NCI-H2081 treated with DMSO at 0.1 percent for 48 hours (cell line): ENCODE measurements around the gene KRT80.

ENCODE experiments used
- DNase-seq: peaks from one replicate; lab custom pipeline; 2025; lab: John Stamatoyannopoulos, UW

The KRT80 gene

DNA sequence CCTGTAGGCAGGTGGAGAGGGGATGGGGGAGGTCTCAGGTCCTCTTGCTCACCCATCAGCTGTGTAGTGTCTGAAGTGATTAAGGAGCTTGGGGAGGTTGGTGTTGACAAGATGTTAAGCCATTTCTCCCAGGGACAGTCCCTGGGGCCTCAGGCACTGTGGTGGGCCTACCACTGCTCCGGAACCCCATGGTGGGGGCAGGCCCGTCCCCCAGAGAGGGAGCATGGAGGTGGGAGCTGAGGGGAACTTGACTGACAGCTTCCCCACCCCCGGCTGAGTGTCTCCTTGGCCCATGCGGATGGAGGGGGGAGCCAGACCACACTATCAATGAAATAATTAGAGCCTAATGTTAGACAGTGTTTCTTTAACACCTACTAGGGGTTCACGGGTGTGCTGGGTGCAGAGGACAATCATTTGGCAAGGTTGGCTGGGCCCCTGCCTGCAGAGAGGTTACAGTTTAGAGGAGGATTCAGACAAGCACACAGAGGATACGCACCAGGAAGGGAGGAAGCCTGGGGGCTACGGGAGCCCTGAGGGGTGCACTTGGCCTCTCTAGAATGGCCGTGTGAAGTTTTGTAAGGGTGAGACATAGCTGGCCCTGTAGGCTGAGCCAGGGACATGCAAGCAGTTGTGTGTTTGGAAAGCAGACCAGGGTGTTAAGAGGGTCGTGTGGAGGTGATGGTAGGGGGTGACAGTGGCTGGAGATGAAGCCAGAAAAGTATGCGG is 19.3 kb upstream of the KRT80 start:
- no peak for DNase-seq

DNA sequence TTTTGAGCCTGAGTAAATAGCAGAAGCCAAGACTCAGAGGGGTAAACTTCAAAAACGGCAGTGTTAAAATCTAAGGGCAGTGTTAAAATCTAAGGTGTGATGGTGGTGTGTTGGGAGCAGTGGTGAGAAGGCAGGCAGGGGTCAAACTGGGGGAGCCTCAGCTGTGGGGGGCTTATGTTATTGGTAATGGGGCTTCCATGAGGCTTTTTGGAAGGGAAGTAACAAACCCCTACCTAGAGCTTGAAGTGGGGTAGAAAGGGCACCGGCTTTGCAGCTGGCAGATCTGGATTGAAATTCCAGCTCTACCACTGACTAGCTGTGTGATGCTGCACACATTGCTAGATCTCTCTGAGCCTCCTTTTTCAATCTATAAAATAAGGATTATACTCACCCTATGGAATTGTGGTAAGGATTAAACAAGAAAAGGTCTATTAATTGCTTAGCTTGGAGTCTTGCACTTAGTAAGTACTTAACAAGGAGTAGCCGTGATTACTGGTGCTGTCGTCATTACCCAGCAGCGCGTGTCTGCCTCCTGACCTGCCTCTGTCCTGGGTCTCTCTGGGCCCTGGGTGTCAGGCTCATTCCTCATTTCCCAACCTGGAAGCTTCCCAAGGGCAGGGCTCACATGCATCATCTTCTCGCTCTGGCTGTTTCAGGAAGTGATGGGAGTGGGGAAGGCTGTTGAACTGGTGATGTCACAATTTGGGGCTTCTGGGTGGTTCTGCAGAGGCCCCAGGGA is 18.5 kb upstream of the KRT80 start:
- DNase-seq: no peak

DNA sequence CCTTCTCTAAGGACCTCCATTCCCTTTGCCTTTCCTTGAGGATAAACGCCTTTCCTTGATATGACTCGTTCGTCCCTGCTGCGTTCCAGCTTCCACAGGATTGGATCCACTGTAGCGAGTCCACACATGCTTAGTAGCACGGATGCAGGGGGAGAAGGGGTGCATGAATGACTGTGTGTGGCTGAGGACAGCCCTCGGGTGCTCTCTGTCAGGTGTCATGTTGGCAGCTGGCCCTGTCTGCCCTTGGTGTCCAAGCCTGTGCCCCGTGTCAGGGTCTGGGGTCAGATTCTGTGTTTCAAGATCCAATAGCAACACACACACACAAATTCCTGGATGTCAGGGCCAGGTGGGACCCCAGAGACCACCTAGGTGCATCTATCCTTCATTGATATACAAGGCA is 17.5 kb upstream of the KRT80 start:
- no peak for DNase-seq

- DNase-seq: no peak
Observed at GRCh38 chr12:52208424-52209165, 16.8 kb upstream of the KRT80 start.

DNA sequence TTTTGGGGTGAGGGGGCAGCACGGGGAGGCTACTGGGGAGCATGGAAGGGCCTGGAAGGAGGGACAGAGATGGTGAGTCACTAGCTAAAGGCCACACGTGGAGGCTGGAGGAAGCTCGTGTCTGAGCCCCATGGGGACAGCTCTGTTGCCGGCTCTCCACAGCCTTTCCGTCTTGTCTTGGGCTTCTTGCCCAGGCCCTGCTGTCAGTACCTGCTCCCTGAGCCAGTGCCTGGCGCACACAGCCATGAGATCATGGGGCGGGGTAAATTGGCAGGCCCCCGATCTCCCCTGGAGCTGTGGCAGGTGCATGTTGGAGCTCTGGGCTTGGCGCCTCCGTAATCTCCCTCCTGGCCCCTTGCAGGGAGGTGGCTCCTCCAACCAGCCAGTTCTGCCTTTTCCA is 16.1 kb upstream of the KRT80 start:
- peak; percentile 91 for DNase-seq

- no peak for DNase-seq
Observed at GRCh38 chr12:52207106-52207505, 15.3 kb upstream of the KRT80 start.

DNA sequence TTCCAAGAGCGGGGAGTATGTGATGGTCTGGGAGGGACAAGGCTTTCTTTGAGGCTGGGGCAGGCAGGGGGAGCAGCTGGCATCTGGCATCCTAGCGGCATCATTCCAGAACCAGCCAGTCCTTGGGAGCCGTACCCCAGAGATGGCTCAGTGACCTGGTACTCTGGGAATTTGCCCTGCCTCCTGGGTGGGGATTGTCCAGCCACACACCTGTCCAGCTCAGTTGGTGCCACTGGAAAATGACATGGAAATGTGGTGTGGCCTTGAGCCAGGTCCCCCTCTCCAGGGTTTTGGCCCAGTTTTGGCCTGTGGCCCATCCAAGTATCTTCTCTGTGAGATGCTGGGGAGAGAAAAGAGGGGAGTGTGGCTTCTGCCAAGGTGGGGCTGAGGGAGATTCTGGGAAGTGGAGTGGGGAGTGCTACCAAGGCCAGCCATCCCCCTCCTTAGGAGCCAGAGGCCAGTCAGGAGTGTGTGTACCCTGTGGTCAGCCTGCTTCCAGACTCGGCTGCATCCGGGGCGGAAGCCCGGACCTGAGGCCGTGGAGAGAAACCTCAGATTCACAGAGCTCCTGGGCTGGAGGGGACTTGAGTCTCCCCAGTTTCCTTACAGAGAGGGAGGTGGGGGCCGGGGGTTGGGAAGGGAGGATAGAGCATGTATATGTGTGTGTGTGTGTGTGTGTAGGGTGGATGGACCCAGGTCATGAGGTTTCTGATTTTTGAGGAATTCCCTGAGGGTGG is 14.7 kb upstream of the KRT80 start:
- no peak for DNase-seq

DNA sequence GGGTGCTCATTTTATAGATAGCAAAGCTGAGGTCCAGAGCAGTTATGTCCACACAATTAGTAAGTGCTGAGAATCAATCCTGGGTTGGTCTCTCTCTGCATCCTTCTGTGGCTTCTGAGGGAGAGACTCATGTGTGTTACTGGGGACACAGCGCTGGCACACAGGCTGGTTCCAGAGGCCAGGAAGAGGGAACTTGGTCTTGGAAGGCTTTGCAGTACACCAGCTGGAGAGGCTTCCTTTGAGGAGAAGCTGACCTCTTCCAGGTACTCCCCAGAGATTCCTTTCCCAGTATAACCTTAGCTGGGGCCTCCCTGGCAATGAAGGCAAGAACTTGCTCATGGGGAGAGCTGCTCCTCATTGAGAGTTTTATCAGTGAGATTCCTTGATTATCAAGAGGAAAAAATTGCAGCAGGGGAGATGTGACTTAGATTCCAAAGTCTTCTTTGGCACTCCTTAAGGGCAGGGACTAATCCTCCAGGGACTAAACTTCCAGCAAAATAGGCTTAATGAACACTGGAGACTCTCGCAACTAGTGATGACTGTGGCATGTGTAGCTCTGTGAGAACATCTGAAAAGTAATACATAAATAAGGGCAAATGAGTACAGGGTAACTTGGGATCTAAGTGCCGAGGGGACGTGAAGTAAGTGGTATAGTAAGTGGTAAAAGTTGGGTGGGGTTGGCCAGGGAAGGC is 13.9 kb upstream of the KRT80 start:
- no peak for DNase-seq

- no peak for DNase-seq
Observed at GRCh38 chr12:52204931-52205505, 13.2 kb upstream of the KRT80 start.

DNA sequence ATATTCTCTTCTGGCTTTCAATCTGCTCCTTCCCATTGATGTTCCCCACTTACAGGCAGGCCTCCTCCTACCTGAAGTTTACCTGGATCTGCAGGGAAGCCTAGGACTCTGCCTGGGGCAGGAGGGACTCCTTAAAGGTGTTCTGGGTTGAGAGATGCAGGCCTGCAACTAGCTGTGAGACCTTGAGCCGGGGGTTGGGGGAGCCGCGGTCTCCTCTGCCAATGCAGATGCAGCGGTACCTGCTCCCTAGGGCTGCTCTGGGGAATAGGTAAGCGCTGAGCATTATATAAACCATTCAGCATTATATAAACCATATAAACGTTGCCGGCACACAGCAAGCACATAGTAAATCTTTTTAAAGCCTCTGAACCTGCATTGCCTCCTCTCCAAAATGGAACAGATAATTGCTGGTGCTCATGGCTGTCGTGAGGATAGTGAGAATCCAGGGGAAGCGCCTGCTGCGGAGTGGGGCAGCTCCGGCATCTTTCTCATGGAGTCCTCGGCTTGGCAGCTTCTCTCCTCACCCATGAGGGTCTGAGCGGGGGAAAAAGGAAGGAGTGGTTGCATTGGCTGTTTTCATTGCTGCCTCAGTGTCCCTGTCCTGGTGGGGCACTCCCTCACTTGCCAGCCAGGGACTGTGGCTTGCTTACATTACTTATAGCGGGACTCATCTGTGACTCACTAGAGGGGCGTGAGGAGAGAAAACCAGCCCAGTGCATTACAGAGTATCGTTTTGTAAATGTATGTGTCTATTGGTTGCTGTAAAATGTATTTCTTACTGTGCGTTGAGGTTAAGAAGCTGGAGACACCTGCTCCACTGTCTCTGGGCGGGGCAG is 12.5 kb upstream of the KRT80 start:
- no peak for DNase-seq

DNA sequence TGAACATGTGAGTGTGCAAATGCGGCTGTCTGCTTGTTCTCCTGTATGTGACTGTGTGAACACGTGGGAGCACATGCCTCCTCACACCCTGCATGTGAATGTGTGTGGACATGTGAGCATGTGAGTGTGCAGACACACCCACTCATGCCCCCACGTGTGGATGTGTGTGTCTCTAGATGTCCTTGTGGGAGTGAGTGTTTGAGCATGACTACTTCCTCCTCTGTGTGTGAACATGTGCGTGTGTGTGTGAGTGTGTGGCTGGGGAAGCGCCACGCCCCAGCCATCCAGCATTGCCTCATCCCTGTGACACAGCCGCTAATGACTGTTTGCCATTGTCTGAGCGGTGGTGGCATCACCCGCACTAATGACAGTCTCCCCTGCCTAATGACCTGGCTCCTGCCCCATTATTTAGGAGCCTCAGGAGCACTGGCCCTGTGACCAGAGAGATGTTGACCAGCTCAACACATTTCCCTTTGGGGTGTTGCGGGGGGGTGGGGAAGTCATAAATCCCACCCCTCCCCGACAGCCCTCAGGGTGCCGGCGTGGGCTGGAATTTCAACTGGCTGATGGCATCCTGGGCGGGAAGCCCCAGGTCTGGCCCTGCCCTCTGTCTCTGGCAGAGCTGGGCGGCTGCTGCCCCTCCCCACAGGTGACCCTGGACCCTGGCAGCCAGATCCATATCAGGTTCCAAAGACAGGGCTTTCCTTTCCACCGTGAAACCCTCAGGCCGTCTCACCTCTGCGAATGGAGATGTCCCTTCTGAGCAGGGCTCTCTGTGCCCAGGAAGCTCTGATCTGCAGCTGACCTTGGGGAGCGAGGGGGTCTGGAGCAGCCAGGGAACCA is 11.5 kb upstream of the KRT80 start:
- DNase-seq: peak; percentile 59

- no peak for DNase-seq
Observed at GRCh38 chr12:52202361-52203078, 10.7 kb upstream of the KRT80 start.

DNA sequence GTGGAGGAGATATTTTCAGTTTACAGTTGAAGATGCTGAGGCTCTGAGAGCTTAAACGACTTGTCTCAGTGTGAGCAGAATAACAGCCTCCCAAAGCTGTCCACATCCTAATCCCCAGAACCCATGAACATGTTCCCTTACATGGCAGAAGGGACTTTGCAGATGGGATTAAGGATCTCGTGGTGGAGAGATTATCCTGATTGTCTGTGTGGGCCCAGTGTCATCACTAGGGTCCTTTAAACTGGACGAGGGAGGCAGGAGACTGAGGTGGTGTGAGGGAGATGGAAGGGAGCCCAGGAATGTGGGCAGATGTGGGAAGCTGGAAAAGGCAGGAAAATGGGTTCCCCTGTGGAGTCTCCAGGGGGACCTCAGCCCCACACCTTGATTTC is 9.6 kb upstream of the KRT80 start:
- DNase-seq: no peak

DNA sequence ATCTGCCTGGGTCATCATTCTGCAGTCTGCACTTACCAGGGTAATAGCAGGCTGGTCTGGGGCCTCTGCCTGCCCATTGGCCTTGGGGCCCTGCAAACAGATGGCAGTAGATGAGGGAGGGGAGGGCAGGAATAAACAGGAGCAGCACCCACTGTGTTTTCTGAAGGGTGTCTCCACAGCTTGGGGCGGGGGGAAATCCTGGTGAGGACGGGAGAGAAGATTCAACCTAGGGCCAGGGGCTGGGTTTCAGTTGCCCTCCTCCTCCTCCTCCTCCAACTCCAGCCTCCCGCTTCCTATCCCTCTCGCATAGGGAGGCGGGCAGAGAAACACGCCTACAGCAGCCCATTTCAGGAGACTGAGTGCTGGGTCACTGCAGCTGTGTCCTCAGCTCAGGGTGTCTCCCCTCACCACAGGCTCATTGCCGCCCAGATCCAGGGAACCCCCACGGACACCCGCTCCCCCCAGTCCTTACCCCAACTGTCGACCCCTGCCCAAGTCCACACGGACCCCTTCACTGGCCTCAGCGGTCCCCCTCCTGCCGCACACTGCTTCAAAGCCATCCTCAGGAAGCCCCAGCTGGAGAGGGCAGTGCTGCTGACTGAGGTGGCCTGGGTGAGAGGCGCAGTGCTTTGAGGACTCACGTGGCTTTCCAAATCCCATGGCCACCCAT is 9.1 kb upstream of the KRT80 start:
- DNase-seq: no peak

DNA sequence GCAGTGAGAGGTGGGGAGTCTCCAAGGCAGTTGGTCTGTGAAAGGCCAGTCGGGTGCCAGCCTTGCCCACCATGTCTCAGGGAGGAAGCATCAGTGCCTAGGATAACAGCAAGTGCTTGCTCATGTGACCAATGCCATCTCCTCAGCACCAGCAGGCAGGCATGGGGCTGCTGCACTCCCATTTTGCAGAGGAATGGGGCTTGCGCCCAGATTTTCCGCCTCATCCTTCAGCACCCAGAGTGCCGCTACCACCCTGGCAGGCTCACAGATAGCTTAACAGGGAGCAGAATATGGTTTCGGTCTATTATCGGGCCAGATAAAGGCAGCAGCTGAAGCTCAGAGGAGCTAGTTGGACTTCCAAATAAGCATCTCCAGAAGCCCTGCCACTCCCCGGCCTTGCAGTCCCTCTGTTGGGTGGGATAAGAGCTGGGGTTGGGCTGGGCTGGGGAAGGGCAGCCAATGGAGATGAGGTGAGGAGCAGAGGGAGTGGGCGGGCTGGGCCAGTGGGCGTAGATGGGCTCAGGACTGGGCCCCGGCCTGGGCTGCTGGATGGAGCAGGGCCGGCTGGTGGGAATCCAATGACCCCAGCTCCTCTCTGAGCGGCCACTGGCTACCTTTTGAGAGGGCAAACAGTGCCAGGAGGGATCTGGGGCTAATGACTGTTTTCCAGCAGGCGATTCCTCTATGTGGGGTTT is 8.4 kb upstream of the KRT80 start:
- DNase-seq: no peak

- DNase-seq: peak; percentile 53
Observed at GRCh38 chr12:52199294-52199919, 7.6 kb upstream of the KRT80 start.
